Panc1 (cell line): ENCODE data around the gene RSPO4.

Experiments
- CTCF ChIP-seq: fragments of 450-650 bp; IDR thresholded peaks from 2 replicates; pipeline ENCODE4 v1.5.1; 2017; ENCODE audit warnings: mild to moderate bottlenecking
- POLR2AphosphoS5 ChIP-seq: IDR thresholded peaks from 2 replicates; pipeline ENCODE4 v1.6.1; 2012; ENCODE audit warnings: mild to moderate bottlenecking, low read depth, low read length, moderate library complexity
- REST ChIP-seq, 2 experiments: IDR thresholded peaks; 2 replicates each; pipeline ENCODE4 v1.6.1; 2011 to 2012; ENCODE audit warnings: low read depth in 2 of 2, control low read depth in 1 of 2, low read length in 1 of 2, mild to moderate bottlenecking in 1 of 2, moderate library complexity in 1 of 2; ENCODE audit not compliant: insufficient read depth in 1 of 2
- SIN3A ChIP-seq: IDR thresholded peaks from 2 replicates; pipeline ENCODE4 v1.6.1; 2012; ENCODE audit warnings: low read depth, mild to moderate bottlenecking, low read length, moderate library complexity, borderline replicate concordance; ENCODE audit not compliant: insufficient read depth
- TCF7L2 ChIP-seq: IDR thresholded peaks from 2 replicates; pipeline ENCODE4 v1.6.1; 2011; ENCODE audit warnings: mild to moderate bottlenecking, low read depth, low read length, inconsistent platforms

- TF ChIP-seq CTCF (no peak), POLR2AphosphoS5 (no peak), REST (IDR thresholded peaks at IDR 0.05; ENCODE audit: insufficient read depth in 1 of 2, low read depth in 2 of 2, low read length in 1 of 2) (no peak), SIN3A (no peak), TCF7L2 (no peak)
Measured at GRCh38 chr20:1038205-1038604, 36.1 kb upstream of the RSPO4 start.
